Measurements from ENCODE around the gene BSG.

DNA sequence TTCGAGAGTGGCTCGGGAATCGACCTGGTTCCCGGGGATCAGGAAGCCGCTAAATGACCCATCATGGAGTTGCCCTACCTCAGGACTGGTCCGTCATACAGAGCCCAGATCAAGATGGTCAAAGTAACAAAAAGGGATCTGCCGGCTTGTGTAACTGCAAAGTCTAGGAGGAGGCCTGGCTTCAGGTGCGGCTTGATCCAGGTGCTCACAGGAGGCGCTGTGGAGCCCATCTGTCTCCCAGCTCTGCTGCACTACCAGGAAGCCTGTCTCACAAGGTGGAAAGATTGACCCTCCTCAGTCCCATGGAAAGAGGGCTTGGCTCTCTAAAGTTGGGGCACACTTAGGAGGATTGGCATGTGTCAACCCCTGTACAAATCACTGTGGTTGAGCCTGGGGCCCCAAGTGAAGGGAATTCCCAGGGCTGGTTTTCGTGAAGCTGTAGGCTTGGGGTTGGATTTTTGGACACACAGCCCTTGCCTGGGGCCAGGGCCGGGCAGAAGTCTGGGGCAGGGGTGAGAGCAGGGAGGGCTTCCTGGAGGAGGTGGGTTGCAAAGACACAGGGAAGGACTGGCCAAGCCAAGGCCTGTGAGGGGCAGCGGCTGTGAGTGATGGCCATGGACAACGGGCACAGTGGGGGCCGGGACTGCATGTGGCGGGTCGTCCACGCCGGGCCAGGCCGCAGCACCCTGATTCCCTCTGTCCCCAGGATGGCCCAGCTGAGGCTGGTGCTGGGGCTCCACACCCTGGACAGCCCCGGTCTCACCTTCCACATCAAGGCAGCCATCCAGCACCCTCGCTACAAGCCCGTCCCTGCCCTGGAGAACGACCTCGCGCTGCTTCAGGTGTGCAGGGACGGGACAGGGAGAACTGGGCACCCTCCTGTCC is 24.3 kb upstream of the BSG start:
- no peak for TF ChIP-seq CTCF (conservative IDR thresholded peaks at IDR 0.05; ENCODE audit: low read length)
- no peak for TF ChIP-seq EZH2phosphoT487 (IDR thresholded peaks at IDR 0.05; ENCODE audit: borderline replicate concordance)

All from Loucy (cell line).